Frontal cortex (tissue), 4 donors: ENCODE data around the gene PALLD. TPM values are rescaled to one million over a fixed set of nuclear protein-coding genes. Genes with fewer than 3 reads are reported as not detected.

Experiments used
- DNase-seq, 2 donors: peaks; one replicate each; pipeline ENCODE4 v3.0.0; 2012; ENCODE audit warnings: low spot score in 2 of 2
- FAIRE-seq: peaks from 2 replicates; lab custom pipeline; 2012; peaks lifted over from hg19 to GRCh38; lab: Jason Lieb, UNC
- total RNA-seq: library from RNA; depleted of rRNA; stranded (reverse); fragments of >200 nt; gene quantifications from one replicate; pipeline ENCODE4 v1.2.3, GENCODE V29; 2014
- donor health status: control.
- donor health status: control.
- donor health status: control.

The PALLD gene
- total RNA-seq, 1 donor from 2014 or later, result 17.1 TPM

DNA sequence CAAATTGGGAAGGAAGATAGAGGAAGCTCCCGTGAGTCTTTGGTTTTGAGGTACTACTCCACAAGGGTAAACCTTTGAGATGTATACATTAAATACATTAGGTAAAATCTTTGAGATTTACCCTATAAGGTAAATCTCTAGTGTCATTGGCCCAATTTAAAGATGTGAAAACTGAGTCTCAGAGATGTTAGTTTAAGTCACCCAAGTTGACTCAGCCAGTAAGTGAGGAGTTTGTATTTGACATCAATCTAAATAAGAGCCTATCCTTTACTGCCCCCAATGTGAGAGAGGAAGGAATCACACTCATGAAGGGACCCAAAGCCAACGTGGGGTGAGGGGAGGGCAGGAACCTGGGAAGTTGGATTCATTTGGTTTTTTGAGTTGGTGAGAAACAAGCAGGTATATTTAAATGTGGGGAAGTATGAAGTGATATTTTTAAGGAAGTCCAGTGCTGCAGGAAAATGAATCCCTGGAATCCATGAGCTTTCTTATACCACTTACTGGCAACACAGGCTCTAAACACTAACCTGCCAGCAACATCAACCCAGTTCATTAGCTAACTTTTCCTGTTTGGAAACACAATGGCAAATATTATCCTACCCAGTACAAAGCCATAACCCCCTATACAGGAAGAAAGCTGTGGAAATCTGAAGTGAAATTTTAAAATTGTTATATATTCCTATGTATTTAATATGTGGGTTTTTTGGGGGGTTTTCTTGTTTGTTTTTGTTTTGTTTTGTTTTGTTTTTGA lies 55.3 kb downstream of the PALLD start:
- DNase-seq, result no peak
- no peak for FAIRE-seq

DNA sequence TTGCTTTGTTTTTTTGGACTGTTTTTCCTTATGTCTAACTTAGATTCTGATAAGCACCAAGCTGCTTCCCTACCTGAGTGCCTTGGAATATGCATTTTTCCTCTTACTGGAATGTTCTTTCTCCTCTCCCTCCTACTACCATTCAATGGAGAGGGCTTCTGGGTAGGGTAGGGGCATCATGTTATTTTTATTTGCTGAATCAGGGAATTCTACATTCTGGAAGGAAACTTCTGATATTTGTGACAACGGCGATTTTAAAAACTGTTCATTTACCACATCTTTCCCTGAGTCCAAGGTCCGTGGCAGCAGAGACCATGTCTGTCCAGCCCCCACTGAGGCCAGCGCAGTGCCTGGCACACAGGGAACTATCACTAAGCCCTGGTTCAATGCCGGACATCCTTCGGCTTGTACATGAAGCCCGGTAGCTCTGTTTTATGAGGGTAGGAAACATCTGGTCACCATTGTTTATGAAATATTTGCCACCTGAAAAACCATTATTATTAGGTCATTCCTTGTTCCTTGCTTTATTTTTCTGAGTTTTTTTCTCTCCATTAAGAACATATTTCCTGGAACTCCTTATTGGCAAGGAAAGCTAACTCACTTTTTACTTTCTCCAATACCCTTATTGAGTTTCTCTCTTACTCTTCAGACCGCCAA lies 57.0 kb downstream of the PALLD start:
- DNase-seq (no peak), FAIRE-seq (no peak)

DNA sequence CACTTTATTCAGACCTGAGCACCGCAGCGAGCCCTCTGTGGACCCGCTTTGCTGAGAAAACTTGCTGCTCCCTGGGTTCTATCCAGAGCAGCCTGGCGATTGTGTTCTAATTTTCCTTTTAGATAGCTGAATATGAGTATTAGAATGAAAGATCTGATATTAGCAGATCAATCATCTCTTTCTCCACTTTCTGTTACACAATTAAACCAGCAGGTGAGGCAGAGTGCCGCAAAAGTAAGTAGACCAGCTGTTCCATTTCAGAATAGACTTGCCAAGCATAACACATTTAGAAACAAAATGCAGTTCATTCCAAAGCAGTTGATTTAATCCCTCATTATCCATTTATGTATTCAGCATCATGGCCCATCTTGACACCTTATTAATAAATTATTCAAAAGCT lies 58.6 kb downstream of the PALLD start:
- no peak for FAIRE-seq
- DNase-seq, result no peak

DNA sequence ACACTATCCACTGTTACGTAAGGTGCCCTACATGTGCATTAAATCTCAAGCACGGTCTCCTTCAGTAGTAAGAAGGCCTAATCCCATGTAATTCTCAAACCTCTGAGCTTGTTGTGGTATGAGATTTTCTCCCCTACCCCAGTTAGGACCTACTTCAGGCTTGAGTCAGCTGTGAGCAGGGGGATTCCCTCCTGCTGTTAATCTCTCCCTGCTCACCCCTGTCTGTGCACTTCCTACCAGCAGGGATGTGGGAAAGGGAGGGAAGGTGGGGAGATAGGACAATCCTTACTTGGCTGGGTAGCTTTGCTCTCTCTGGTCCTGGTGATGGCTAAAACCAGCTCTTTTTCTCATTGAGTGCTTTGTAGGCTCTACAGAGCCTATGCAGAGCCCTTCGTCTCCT lies 60.8 kb downstream of the PALLD start:
- DNase-seq (no peak), FAIRE-seq (no peak)

DNA sequence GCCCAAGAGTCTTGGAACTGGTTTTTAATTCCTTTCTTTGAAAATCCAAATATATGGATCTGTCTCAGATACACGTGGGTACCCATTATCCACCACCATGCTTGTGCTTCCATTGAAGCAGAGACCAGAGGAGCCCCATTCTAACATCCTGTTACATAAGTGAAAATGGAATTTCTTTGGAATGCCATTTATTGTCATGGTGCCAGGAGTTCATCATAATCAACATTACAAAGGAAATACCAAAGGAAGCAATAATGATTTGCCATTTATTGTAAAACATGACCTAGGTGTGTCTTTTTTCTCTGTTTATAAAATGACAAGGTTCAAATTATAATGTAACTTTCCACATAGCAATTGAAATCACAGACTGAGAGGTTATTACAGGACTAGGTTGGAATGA lies 61.7 kb downstream of the PALLD start:
- DNase-seq (no peak), FAIRE-seq (no peak)

DNA sequence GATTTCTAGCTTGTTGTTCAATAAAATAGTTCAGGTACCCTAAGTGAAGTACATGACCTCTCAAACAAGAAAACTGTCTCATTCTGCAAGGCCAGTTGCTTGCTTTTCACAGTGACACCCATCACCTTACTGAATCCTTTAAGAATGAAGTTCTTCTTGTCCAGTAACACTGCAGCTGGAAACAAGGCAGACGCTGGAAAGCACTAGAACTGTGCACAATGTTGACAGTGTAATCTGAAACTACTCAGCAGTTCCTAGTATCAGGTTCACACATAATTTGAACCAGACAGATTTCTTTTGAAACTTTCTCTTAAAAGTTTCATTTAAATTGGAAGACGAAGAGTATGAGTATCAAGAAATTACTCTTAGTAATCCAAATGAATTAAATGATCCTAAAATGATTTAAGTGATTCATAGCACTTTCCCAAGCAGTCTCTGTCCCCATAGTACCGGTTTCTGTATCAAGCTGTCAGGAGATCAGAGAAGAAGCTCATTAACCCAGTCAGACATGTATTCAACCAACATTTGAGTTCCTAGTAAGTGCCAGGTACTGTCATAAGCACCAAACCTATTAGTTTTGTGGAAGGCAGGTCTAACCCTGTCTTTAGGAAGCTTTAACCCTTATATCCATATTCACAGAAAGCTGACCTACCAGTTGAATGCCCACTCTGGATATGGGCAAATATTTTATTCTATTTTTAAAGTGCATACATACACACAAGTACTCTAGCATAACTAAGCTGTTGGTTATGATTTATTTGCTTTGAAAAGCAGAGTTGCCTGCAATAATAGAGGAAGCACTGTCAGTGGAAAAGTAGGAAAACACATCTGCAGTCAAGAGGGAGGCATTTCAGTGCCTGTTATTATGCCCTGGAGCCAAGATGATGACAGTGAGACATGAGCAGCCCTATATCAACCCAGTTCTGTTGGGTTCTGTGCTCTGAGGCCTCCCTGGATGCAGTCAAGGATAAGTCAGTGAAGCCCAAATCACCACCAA lies 63.6 kb downstream of the PALLD start:
- DNase-seq, result no peak

DNA sequence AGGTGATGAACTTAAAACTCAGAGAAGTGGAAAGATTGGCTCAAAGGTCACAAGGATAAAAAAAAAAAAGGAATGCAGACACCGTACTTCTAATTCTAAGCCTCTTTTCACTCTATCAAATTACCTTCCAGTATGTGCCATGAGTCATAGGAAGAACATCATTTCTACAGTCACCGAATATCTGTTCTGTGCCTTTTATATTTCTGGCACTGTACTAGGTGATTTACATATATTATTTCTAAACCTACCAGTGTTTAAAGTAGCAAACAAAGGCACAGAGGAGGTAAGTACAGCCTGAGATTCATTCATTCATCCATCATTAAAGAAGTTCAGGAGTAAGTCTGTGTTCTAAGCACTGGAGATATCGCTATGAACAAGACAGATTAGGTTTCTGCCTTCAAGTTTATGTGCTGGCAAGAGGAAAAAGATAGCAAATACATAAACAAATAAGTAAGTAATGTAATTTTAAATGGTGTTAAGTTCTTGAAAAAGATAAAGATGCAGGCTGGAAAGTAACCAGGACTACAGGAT lies 65.3 kb downstream of the PALLD start:
- FAIRE-seq, result no peak
- DNase-seq, result no peak

More for the DNA sequence above, 63.6 kb downstream of the PALLD start:
- FAIRE-seq, result no peak

DNA sequence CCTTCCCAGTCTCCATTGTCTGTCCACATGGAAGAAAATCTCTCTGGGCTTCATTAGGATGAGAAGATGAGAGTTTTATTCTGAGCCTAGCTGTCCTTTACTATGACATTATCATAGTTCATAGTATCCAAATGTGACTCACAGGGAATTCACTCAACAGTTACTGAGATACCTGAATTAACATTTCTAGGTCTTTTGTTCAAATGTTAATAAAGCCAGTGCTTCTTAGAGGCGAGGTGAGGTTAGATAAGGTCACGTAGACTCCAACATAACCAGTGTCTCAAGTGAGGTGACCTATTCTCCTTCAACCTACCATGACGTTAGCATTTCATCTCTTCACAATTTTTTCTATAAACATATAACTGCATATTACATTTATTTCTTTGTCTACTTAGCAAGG lies 67.2 kb downstream of the PALLD start:
- FAIRE-seq (no peak), DNase-seq (no peak)

DNA sequence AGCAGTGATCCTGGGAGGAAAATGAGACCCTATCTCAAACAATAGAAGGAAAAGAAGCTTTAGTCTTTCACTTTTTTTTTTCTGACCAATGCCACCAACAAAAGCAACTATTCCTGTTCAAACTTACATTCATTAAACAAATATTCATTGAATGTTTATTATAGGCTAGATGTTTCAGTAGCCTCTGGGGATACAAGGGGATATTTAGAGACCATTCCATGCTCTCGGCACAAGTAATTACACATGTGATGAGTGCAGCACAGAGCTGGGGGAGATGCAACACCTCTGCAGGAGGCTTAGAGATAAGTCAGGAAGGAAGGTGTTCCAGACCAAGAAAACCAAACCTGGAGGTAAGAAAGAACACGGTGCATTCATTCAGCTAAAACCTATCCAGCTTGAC lies 68.3 kb downstream of the PALLD start:
- no peak for DNase-seq
- FAIRE-seq, result no peak

DNA sequence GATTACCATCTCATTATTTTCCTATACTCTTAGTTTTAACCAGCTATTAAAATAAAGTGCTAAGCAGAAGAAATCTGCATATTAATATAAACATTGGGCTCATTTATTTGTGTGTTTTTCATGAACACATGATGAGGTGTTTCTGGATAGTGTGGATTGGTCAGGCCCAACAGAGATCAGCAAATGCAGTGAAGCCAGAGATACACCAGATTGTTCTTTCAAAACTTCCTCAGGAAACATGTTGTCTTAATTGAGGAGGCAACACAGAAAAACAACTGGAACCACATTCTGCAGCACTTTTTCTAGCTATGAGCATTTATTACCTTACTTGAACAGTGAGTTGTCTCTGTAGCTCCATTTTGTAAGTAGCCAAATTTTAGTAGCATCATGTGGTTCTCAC lies 69.9 kb downstream of the PALLD start:
- no peak for FAIRE-seq

DNA sequence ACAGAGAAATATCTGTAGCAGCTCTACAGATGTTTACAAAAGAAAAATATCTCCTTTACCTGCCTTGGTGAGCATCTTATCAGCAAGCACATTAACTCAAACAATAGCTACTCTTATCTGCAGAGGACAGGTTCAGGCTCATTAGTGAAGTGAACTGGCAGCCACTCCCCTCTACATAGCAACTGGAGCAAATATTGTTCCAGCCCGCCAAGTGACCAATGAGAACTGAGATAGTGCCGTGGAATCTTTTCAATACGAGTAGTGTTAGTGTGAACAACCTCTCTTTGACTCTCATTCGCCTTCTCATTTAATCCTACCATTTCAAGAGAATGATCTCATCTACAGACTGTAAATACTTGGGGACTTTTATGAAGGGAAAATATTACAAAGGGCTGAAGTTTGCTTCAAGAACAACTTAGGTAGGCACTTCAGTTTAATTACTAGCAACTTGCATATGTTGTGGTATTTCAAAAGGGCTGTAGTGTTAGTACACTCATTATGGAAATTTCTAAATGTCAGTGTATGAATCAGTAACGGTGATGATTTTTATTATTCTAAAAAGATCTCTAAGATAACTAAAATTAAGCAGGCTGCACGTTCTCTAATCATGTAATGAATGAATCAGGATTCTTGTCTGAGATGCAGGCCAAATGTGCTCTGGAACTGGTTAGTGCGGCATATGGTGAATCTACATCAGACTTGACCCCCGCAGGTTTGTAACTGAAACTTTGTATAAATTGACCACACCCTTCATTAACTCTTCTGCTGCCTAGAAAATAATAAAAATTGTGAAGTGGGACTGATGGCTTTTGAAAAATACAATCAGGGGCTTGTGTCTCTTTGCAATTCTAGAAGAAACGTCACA lies 72.4 kb downstream of the PALLD start:
- FAIRE-seq, result no peak
- DNase-seq, result no peak

More for the DNA sequence above, 69.9 kb downstream of the PALLD start:
- DNase-seq, result no peak

DNA sequence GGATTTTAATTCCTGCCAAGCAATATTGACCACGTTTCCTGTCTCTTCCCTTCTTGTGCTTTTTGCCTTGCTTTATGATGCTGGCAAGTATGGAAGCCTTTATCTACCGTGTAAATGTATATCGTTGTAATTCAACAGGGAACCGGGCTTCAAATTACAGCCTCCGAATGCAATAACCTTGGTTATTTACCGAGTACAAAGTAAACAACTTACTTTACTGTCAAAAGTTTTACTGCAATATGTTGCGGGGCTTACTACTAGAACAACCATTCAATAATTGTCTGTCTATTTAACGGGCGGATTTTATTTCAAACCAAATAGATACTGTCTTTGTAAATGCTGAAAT lies 73.1 kb downstream of the PALLD start:
- FAIRE-seq, result no peak
- no peak for DNase-seq

DNA sequence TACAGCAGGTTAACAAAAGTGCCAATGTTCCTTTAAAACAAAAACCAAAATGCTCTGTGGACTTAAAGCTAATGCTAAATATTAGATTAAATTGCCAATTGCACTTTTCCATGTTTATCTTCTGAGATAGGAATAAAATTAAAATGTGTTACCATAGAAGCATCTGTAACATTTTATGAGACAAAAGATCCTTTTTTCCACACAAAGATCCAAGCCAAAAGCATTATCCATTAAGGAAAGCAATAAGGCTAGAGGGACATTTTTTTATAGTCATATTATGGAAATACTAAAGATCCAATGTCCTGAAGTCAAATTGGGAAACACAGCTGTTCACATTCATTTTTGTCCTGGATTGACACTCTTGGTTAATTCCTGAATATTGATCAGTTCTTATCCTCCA lies 73.6 kb downstream of the PALLD start:
- DNase-seq (no peak), FAIRE-seq (no peak)

DNA sequence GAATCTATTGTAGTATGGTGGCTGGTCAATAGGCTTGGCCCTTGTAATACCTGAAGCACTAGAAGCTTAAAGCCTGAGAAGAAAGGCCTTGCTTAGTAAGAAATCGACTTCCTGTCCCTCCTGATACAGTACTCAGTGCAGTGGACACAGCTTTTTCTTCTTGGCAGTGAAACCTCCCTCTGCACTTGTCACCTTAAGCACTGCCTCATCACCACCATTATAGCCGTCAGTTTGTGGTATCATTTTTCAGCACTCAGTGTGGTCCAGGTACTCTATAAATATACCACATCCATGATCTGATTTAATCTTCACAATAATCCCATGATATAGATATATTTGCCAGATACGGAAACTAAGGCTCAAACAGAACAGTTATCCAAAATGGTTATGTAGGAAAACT lies 75.2 kb downstream of the PALLD start:
- FAIRE-seq (no peak), DNase-seq (no peak)

DNA sequence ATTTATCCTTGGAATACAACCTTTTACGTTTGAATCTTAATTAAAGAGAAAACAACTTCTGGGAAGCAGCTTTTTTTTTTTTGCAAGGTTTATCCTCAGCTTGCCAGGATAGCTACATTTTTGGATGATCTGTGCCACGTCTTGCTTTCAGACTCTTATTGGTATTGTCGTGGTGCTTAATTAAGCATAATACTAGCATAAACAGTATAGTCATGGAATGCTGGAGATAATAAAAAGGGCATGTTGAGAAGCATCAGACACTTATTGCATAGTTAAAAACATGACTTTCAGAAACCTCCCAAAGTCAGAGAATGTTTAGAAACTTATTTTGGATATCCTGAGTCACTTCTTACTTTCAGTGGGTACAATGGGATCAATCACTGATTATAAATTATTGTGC lies 77.0 kb downstream of the PALLD start:
- DNase-seq (no peak), FAIRE-seq (no peak)

DNA sequence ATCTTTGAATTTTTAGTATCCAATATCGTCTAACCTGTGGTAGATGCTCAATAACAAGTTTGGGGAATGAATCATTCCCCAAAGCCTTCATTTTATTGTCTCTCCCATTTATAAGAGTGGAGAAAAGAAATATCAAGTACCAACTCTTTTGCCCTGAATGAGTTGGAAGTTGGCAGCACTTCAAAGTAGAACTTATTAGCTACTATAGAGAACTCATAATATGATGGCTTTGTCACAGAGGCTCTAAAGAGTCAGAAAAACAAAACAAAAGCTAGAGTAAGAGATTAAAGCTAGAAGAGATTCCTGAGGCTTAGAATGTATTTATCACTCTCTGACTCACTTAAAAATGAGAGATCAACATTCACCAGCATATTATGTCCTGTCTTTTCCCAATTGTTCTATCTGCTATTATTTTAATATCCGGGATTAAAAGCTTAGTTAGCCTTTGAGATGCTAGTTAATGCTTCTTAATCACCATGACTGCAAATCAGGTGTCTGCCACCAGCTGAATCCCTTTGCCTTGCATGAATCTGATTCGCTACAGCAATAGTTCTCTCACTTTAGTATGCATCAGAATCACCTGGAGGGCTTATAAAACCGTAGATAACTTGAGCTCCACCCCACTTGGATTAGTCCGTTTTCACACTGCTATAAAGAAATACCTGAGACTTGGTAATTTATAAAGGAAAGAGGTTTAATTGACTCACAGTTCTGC lies 77.9 kb downstream of the PALLD start:
- FAIRE-seq (no peak), DNase-seq (no peak)

DNA sequence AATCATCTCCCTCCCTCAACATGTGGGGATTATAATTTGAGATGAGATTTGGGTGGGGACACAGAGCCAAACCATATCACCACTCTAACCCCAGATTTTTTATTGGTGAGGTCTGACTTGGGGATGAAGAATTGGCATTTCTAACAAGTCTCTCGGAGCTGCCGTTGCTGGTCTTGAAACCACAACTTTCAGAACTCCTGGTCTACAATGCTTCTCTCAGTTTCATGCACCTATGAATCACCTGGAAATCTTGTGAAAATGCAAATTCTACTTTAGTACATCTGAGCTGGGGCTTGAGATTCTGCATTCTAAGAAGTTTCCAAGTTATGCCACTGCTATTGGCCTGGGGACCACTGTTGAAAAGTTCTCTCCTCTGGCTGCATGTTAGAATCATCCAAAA lies 78.6 kb downstream of the PALLD start:
- no peak for FAIRE-seq
- DNase-seq, result no peak

DNA sequence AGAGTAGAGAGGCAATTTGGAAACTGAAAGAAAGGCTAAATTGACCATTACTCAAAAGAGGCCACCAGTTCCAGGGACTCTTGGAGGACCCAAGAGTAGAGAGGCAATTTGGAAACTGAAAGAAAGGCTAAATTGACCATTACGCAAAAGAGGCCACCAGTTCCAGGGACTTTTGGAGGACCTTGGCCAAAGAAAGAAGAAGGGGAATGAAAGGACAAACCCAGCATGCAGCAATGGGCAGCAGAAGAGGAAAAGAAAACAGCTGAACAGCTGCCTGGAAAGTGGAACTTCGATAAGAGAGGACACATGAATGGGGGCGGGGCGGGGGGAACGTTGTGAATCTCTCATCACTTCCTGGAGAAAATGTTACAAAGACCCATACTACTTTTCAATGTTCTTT lies 80.8 kb downstream of the PALLD start:
- DNase-seq, result no peak
- no peak for FAIRE-seq

DNA sequence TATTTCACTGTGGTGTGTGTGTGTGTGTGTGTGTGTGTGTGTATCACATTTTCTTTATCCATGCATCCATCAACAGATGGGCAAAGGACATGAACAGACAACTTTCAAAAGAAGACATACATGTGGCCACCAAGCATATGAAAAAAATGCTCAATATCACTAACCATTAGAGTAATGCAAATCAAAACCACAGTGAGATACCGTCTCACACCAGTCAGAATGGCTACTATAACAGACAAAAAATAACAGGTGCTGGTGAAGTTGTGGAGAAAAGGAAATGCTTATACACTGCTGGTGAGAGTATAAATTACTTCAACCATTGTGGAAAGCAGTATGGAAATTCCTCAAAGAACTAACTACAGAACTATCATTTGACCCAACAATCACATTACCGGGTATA lies 83.4 kb downstream of the PALLD start:
- FAIRE-seq (no peak), DNase-seq (no peak)
